Epithelial cell of proximal tubule (primary cell): ENCODE results near the gene WDR76. TPM values are rescaled to one million over a fixed set of nuclear protein-coding genes. Genes with fewer than 3 reads are reported as not detected.

Experiments used
- DNase-seq: peaks from one replicate; pipeline ENCODE4 v3.0.0-alpha.2; 2011; ENCODE audit warnings: low read depth
- H3K4me3 ChIP-seq: 2 replicates; pipeline ENCODE4 v1.5.1; 2011; ENCODE audit warnings: low read depth, mild to moderate bottlenecking, low read length
- total RNA-seq: library from RNA; depleted of rRNA; stranded (reverse); fragments of >200 nt; gene quantifications from 2 replicates; pipeline ENCODE4 v1.2.3, GENCODE V29; 2015
- TF ChIP-seq, protein P1 (sequence below): conservative IDR thresholded peaks from 2 replicates; pipeline ENCODE4 v1.5.1; 2012; ENCODE audit warnings: low read depth, mild to moderate bottlenecking, low read length

The WDR76 gene
- total RNA-seq, 1 donor from 2014 or later, result 20.7 TPM

DNA sequence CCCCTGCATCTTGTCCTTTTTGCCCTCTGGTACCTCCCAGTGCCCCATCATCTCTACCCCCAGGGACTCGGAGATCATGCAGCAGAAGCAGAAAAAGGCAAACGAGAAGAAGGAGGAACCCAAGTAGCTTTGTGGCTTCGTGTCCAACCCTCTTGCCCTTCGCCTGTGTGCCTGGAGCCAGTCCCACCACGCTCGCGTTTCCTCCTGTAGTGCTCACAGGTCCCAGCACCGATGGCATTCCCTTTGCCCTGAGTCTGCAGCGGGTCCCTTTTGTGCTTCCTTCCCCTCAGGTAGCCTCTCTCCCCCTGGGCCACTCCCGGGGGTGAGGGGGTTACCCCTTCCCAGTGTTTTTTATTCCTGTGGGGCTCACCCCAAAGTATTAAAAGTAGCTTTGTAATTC lies 33.2 kb upstream of the WDR76 start:
- peak overlapping the region; percentile 100 for H3K4me3 ChIP-seq
- TF ChIP-seq, protein P1, sequence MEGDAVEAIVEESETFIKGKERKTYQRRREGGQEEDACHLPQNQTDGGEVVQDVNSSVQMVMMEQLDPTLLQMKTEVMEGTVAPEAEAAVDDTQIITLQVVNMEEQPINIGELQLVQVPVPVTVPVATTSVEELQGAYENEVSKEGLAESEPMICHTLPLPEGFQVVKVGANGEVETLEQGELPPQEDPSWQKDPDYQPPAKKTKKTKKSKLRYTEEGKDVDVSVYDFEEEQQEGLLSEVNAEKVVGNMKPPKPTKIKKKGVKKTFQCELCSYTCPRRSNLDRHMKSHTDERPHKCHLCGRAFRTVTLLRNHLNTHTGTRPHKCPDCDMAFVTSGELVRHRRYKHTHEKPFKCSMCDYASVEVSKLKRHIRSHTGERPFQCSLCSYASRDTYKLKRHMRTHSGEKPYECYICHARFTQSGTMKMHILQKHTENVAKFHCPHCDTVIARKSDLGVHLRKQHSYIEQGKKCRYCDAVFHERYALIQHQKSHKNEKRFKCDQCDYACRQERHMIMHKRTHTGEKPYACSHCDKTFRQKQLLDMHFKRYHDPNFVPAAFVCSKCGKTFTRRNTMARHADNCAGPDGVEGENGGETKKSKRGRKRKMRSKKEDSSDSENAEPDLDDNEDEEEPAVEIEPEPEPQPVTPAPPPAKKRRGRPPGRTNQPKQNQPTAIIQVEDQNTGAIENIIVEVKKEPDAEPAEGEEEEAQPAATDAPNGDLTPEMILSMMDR, result no peak
- DNase-seq, result no peak

DNA sequence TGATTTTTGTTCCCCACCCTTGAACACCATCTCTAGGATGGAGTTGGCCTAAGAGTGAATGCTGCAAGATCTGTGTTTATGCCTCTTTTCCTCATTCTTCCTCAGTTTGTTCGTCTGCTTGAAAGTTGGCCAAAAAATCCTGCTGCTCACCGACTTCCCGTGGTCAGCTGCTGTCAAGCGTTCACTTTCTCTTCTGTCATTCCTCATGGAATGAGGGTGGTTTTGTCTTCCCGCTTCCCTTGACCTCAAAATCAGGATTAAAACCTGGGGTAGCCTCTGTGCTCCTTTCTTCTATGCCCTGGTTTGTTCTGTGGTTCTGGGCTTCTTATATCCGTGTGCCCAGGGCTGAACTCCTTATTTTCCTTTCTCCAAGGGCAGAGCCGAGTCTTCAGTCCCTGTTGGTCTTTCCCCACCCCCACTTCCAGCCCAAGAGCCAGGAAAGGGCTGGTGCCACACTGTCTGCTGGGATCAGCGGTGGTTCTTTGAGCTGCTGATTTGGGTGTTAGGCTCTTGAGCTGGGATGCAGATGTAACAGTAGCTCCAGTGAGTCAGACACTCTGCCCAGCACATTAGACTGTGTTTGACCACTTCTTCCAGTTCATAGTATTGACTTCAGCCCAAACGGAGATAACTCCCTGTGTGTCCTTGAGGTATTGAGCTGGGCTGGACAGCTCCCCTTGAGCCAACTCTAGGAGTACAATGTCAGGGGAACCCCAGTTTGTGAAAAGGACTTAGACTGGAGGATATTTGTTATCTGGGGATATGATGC lies 32.3 kb upstream of the WDR76 start:
- no peak for DNase-seq
- H3K4me3 ChIP-seq, result no peak overlapping the region
- TF ChIP-seq, protein P1, result no peak

DNA sequence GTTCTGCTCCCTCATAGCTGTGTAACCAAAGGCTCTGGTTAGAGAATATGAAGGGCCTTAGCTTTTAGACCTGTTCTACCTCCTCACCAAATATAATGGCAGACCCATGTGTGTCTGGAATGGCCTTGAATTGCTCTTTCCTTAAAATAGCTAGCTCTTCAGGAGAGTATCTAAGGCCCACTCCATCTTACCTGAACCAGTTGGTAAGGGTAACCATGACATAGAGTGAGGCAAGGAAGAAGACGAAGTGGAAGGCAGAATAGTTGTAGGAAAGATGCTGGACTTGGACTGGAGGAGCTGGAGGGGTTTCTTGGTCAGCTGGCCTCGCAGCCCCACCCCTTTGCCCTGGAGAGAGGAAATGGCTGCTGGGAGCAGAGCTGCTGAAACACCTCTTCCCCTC lies 31.6 kb upstream of the WDR76 start:
- H3K4me3 ChIP-seq, result no peak overlapping the region
- DNase-seq, result no peak
- TF ChIP-seq, protein P1, result no peak

DNA sequence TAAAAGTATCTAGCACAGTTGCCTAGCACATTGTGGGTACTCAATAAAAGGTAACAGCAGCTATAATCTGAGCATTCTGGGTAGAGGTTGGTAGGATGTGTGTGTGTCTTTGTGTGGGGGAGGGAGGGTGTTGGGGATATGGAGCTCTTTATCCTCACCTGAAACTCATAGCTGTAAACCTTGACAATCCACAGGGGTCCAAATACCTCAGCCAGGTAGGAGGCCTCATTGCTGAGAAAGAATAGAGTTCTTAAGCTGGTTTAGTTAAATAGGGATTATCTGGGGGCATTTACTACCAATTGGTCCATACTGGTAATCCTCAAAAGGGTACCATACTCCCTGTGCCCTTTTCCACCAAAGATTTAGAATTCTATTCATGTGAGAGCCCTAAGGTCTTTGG lies 30.8 kb upstream of the WDR76 start:
- TF ChIP-seq, protein P1, result no peak
- no peak for DNase-seq
- no peak overlapping the region for H3K4me3 ChIP-seq

DNA sequence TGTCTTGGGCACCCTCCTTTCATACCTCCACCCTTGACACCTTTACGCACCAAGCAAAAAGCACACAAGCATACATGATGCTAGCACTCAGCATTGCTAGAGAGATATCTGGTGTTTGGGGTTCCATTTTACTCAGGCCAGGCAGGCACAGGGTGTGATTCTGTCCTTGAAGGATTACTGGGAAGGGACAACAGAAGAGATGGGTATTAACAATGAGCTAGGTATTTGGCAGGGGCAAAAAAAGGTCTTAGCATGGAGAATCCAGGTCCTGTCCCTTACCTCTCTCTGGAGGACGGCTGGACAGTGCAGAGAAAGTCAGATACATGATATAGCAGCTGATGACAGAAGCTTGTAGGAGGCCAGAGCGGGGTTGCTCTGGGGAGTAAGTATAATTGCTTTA lies 30.2 kb upstream of the WDR76 start:
- TF ChIP-seq, protein P1, result no peak
- DNase-seq, result no peak
- H3K4me3 ChIP-seq, result no peak overlapping the region

DNA sequence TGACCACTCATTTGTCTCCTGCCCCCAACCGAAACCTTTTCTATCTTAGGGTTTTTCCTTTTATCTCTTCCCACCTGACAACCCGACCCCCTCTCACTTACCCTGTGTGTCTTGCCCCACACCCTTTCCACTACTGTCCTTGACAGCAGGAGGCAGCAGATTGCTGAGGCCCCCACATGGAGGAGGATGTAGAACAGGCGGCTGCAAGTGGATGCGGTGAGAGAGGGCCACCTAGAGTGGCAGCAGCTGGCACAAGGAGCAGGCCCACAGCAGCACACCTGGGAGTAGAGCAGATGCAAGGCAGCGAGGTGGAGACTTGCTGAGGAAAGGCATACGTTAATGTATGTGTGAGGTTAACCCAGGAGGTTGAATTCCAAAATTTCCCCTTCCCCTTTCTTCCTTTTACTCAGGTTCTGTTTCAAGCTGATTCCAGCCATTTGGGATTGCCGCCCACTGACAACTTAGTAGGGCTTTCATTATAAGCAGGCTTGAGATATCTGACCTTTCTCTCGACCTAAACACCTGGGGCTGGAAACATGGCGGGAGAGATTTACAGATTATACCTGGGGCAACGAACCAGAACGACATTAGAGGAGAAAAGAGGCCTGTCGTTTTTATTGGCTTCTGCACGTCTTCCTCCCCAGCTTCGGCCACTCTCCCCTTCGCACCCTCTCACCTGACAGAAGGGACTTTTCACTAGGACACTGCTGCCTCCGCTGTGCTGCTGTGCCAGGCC lies 27.4 kb upstream of the WDR76 start:
- TF ChIP-seq, protein P1, result no peak
- DNase-seq, result no peak
- H3K4me3 ChIP-seq, result no peak overlapping the region
